ENCODE results near the gene SEMA4D. TPM values are rescaled to one million over a fixed set of nuclear protein-coding genes. Genes with fewer than 3 reads are reported as not detected.
A peak's percentile ranks its signal among the peaks of the same experiment; 100 is the strongest.
"Not testable (repeated sequence)": the region's sequence is repeated elsewhere in the genome, so short reads cannot be mapped to it uniquely, and the experiment has no call there.

Gene SEMA4D
- total RNA-seq, 1 experiment from 2014 or later, result 4.5 TPM

- in situ Hi-C loops (cut with HindIII; ENCODE audit: low pct_unique_long_range_greater_than_20kb, low sequenced_read_pairs), result no loop called here
- DNase-seq (ENCODE audit: low read depth), result no peak
These were observed 23.0 kb downstream of the SEMA4D start for GRCh38 chr9:89474939-89475338.

GRCh38 chr9:89473762-89474469 lies 24.0 kb downstream of the SEMA4D start:
- no peak for DNase-seq (ENCODE audit: low read depth)
- in situ Hi-C loops (cut with HindIII; ENCODE audit: low pct_unique_long_range_greater_than_20kb, low sequenced_read_pairs), result no loop called here

DNA sequence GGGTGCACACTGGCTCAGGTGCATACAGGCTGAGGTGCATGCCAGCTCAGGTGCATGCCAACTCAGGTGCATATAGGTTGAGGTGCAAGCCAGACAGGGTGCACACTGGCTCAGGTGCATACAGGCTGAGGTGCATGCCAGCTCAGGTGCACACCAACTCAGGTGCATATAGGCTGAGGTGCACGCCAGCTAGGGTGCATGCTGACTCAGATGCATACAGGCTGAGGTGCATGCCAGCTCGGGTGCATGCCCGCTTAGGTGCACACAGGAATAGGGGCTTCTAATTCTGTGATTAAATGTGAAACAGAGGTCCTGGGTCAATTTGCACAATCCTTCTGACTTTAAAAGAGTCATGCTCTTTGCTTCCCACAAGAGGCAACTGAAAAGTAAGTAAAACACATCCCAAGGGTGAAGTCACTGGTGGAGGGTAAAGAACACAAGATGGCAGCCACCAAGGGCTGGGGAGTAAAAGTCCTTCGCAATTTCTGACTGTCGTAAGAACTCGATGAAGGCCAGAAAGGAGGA lies 26.1 kb downstream of the SEMA4D start:
- DNase-seq (ENCODE audit: low read depth); in situ Hi-C loops (cut with HindIII; ENCODE audit: low pct_unique_long_range_greater_than_20kb, low sequenced_read_pairs): not testable (repeated sequence)

- in situ Hi-C loops (cut with HindIII; ENCODE audit: low pct_unique_long_range_greater_than_20kb, low sequenced_read_pairs), result no loop called here
- DNase-seq (ENCODE audit: low read depth), result no peak
These were observed 26.5 kb downstream of the SEMA4D start for GRCh38 chr9:89471390-89471789.

DNA sequence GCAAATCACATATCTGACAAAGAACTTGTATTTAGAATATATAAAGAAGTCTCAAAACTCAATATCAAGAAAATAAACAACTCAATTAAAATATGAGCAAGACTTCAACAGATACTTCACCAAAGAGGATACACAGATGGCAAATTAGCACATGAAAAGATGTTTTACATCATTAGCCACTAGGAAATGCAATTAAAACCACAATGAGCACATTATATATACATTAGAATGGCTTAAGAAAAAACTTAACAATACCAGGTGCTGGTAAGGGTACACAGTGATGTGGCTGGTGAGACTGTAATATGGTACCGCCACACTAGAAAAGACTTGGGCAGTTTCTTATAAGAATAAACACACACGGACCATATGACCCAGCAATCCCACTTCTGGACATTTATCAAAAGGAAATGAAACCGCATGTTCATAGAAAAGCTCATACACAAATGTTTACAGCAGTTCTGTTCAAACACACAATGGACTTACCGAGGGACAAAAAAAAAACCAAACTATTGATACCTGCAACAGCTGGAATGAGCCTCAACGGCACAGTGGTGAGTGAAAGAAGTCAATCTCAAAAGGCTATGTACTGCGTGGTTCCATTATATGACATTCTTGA lies 27.6 kb downstream of the SEMA4D start:
- DNase-seq (ENCODE audit: low read depth), result no peak
- in situ Hi-C loops (cut with HindIII; ENCODE audit: low pct_unique_long_range_greater_than_20kb, low sequenced_read_pairs), result no loop called here

DNA sequence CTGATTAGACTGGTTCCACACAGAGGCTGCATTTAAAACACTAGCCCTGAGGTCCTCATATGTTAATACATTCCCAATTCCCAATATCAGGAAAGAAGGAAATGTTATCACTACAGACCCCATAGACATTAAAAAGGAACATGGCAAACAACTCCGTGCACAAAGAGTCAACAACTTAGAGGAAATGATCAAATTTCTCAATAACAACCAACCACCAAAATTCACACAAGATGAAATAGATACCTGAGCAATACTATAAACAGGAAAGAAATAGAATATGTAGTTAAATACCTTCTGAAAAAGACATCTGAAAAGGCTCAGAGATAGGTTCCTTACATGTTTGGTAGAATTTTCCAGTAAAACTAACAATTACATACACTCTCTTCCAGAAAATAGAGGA lies 28.9 kb downstream of the SEMA4D start:
- in situ Hi-C loops (cut with HindIII; ENCODE audit: low pct_unique_long_range_greater_than_20kb, low sequenced_read_pairs), result no loop called here
- no peak for DNase-seq (ENCODE audit: low read depth)

- no peak for DNase-seq (ENCODE audit: low read depth)
These were observed 29.5 kb downstream of the SEMA4D start for GRCh38 chr9:89468281-89468960.

DNA sequence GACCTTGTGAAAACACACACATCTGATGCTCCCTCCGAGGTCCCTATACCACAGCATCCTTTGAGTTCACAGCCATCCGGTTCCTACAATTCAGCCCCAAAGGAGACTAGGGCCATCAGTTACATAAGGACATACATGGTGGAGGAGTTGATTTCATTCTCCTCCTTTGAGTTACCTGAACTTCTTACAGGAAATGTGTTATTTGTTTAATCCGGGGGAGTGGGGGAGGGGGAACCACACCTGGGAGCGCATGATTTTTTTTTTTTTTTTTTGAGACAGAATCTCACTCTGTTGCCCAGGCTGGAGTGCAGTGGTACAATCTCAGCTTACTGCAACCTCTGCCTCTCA lies 30.7 kb downstream of the SEMA4D start:
- in situ Hi-C loops (cut with HindIII; ENCODE audit: low pct_unique_long_range_greater_than_20kb, low sequenced_read_pairs), result no loop called here
- DNase-seq (ENCODE audit: low read depth), result no peak

More at GRCh38 chr9:89468281-89468960, 29.5 kb downstream of the SEMA4D start:
- in situ Hi-C loops (cut with HindIII; ENCODE audit: low pct_unique_long_range_greater_than_20kb, low sequenced_read_pairs), result no loop called here

DNA sequence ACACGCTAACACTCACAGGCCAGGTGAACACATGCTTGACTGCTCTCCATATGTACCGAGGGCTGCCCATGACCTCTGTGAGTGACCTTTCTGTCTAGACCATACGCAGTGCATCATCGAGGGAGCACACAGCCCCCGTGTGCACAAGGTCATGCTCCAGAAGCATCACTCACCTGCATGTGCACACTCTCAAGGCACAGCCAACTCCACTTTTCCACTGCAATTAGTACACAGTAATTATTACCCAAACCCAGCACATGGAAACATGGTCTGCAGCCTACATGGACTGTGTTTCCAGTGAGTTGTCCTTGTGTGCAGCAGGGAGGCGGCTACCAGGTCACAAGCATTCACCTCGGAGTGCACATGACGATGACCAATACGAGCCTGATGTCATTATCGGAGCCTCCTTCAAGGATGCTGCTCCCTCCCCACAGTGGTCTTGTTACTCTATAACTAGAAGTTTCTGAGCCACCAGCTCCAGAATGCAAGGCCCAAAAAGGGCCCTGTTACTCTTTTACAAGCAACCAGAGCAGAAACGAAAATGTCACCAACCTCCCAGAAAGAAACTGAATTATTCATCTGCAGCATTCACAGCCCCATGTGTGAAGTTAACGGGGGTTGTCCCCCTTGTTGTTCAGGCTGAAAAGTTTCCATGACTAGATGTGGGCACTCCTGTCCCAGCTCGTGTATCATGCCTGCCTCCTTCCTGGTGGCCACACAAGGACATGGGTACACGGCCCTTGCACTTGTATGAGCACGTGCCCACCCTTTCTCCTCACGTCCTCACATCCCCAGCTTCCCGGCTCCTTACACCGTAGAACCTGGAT lies 31.2 kb downstream of the SEMA4D start:
- peak; percentile 92 for DNase-seq (ENCODE audit: low read depth)
- in situ Hi-C loops (cut with HindIII; ENCODE audit: low pct_unique_long_range_greater_than_20kb, low sequenced_read_pairs), result no loop called here

DNA sequence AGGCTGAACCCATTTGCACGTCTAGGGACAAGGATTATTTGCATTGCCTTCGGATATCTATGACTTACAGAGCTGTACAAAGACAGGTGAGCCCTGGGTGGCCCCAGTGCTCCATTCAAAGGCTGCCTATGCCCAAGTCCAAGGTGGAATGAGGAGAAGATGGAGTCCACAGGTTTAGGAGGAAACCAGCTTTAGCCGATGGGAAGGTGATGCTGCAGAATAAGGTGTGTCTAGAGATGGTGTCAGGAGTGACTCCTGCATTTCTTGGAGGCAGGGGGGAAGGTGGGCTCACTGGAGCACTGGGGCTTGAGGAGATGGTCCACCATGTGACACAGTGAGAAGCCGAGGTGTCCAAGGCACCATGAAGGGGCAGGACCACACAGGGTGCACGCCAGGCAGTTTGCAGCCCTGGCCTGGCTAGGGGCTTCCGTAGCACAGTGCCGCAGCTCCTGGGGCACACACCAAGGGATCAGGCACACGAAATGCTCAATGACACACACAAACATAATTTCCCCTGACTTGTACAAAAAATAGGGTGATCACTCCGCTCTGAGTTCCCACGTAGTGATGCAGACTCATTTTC lies 32.1 kb downstream of the SEMA4D start:
- in situ Hi-C loops (cut with HindIII; ENCODE audit: low pct_unique_long_range_greater_than_20kb, low sequenced_read_pairs), result no loop called here

DNA sequence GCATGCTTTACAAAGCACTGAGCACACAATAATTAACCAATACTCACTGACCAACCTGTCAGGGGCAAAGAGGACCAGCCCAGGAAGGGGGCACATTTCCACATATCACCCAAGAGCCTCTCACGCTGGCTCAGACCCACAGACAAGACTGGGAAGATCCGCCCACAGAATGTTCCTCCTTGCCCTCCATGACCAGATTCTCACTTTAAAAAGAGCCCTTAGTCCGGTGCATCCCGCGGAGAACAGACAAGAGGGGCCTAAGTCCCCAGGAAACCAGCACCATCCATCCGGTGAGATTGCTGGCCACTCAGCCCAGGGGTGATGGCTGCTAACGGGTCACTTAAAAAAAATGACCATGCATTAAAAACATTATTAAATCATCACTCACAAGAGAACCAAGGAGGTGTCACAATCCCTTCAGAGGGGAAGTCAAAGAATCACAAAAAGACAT lies 32.9 kb downstream of the SEMA4D start:
- in situ Hi-C loops (cut with HindIII; ENCODE audit: low pct_unique_long_range_greater_than_20kb, low sequenced_read_pairs), result no loop called here
- no peak for DNase-seq (ENCODE audit: low read depth)

More for the DNA sequence above, 32.1 kb downstream of the SEMA4D start:
- no peak for DNase-seq (ENCODE audit: low read depth)

DNA sequence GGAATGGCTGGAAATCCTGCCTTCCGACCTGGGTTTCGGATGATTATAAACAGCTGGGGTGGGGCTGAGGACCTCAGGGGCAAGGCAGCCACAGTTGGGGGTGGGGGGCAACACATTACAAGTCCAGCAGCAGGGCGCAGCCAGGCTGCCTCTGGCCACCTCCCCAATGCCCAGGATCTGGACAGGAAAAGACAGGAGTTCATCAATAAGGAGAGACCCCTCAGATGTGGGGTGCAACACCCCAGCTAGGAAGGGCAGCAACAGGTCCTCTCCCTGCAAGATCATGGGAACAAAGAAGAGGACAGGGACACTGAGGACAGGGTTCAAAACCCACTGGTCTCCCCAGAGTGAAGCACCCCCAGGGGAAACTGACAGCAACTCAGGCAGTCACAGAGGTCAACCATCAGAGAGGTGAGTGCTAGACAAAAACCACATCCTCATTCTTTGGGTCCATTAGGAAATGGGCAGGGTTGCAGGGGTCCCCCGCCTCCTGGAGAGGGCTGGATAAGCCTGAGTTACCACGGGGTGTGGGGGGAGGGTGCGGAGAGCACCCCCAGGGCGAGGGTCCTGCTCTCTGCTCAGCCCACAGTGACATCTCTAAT lies 33.5 kb downstream of the SEMA4D start:
- DNase-seq (ENCODE audit: low read depth), result no peak
- in situ Hi-C loops (cut with HindIII; ENCODE audit: low pct_unique_long_range_greater_than_20kb, low sequenced_read_pairs), result no loop called here

- no peak for DNase-seq (ENCODE audit: low read depth)
- in situ Hi-C loops (cut with HindIII; ENCODE audit: low pct_unique_long_range_greater_than_20kb, low sequenced_read_pairs), result no loop called here
These were observed 34.9 kb downstream of the SEMA4D start for GRCh38 chr9:89462817-89463683.

- in situ Hi-C loops (cut with HindIII; ENCODE audit: low pct_unique_long_range_greater_than_20kb, low sequenced_read_pairs), result no loop called here
- no peak for DNase-seq (ENCODE audit: low read depth)
These were observed 35.7 kb downstream of the SEMA4D start for GRCh38 chr9:89462199-89462598.

DNA sequence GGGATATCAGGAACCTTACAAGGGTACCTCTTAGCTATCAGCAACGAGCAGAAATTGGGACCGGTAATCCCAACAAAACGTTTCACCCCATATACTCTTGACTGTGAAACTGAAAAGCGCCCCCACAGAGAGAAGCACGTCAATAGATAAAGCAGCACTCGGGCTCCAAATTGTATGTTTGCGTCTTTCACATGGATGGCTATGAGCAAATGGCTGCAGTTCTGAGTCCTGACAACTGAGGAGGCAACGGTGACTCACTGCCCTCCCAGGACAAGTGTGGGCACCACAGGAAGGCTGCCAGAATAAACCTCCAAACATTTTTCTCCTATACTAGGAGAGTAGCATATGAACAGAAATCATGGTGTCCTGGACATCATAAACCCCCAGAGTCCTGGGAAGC lies 36.6 kb downstream of the SEMA4D start:
- peak; percentile 44 for DNase-seq (ENCODE audit: low read depth)
- in situ Hi-C loops (cut with HindIII; ENCODE audit: low pct_unique_long_range_greater_than_20kb, low sequenced_read_pairs), result no loop called here

DNA sequence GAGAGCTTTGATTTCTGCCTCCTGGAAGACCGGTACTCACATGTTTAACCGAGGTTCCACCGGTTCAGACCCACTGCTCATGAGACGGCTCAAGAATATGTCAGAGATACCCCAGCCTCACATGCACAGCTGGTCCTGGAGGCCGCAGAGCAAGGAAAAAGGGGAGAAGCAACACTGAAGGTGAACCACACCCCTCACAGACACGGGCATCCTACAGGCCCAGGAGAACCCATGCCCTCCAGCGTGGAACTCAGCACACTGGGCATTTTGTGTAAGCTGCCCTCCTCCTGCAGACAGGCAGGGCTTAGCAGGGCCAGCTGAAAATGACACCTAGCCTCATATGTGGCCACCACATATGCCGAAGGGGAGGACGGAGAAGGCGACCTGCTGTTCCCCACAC lies 37.4 kb downstream of the SEMA4D start:
- no peak for DNase-seq (ENCODE audit: low read depth)
- in situ Hi-C loops (cut with HindIII; ENCODE audit: low pct_unique_long_range_greater_than_20kb, low sequenced_read_pairs), result no loop called here

Data from Caki2 (cell line).